Fibroblast of peridontal ligament (primary cell): Measurements from ENCODE around the gene CPNE1.

Experiments used
- DNase-seq: peaks from one replicate; pipeline ENCODE4 v3.0.0-alpha.2; 2010; ENCODE audit errors: extremely low read depth

CPNE1 gene

GRCh38 chr20:35620818-35621559 is 43.7 kb downstream of the CPNE1 start:
- DNase-seq = no peak

GRCh38 chr20:35619196-35620095 is 45.3 kb downstream of the CPNE1 start:
- peak; percentile 61 for DNase-seq

DNA sequence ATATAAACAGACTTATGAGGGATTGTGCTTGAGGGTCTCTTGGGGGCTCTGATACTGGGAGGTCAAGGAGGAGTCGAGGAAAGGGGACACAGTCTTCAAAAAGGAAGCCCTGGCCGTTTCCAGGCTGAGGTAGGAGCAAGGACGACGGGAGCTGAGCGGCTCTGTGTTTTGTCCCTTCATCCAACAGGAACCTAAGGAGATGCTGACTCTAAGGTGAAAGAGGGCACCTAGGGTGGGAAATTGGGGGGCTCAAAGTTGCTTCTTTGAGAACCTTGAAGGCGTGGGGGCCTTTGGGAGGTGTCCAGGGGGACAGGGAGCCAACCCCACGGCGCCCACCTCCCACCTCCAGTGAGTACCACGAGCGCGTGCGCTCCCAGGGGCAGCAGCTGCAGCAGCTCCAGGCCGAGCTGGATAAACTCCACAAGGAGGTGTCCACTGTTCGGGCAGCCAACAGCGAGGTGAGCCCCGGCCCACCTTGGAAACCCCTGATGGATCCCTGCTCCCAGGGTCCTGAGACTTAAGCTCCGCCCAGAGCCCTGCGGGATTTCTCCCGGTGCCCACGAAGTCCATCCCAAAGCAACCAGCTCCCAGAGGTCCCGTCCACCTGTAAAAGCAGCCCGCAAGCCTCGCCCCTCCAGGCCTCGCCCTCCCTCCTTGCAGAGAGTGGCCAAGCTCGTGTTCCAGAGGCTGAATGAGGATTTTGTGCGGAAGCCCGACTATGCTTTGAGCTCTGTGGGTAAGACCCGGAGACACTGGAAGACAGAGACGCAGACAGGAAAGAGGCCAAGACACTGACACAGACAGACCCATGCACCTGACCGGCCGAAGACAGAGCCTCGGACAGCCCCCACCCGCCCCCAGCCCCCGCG is 46.2 kb downstream of the CPNE1 start:
- DNase-seq = peak; percentile 14

- DNase-seq = no peak
These were observed 47.1 kb downstream of the CPNE1 start for GRCh38 chr20:35617397-35618262.

DNA sequence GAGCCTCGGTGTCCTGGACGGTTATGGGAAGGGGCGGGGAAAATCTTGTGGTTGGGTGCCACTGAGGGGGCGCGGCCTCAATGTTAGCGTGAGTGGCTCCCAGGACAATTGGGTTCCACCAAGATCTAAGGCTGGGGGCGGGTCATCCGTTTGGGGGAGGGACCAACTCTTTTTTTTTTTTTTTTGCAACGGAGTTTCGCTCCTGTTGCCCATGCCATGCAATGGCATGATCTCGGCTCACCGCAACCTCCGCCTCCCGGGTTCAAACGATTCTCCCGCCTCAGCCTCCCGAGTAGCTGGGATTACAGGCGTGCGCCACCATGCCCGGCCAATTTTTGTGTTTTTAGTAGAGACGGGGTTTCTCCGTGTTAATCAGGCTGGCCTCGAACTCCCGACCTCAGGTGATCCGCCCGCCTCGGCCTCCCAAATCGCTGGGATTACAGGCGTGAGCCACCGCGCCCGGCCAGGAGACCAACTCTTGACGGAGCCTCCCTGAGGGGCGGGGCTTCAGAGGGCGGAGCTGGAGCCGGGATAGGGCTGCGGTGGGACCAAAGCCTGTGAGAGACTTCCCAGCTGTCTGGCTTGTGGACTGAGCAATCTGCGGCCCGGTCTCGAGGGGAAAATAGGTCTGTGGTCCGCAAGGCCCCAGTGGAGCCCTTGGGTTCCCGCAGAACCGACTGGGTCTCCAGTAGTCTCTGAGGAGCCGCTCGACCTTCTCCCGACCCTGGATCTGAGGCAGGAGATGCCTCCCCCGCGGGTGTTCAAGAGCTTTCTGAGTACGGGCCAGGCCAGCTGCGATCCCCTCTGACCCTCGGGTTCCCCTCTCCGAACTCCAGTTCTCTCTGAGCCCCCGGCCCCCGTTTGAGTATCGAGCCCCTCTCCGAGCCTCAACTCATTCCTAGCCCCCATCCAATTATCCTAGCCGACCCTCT is 48.0 kb downstream of the CPNE1 start:
- peak; percentile 99 for DNase-seq

DNA sequence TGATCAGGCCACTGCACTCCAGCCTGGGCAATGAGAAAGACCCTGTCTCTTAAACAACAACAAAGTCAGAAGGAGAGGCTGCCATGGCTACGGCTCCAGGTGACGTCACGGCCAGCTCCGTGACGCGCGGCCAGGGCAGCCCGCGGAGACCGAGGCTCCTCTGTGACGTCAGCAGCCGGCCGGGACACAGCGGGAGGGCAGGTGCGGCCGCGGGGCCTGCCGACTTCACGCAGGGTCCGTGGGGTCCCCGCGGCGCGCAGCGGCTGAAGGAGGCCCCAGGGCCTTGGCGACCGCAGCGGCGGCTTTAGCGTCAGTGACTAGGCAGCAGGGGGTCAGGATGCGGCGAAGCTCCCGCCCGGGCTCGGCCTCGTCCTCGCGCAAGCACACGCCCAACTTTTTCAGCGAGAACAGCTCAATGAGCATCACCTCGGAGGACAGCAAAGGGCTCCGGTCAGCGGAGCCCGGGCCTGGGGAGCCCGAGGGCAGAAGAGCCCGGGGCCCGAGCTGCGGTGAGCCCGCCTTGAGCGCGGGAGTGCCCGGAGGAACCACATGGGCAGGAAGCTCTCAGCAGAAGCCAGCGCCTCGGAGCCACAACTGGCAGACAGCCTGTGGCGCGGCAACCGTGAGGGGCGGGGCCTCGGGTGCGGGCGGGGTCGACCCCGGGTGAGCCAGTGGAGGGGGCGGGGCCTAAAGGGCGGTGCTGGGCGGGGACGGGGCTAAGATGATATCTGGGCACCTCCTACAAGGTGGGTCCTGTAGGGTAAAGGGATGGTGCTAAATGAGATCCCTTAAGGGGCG is 48.8 kb downstream of the CPNE1 start, which contains the start of gene SPAG4:
Gene SPAG4 (plus strand): TSS at position 163 of the 798 bp plus-strand sequence. CDS start 175 bp downstream, at position 338.
- DNase-seq = peak; percentile 69

- no peak for DNase-seq
These were observed 53.2 kb downstream of the CPNE1 start for GRCh38 chr20:35611482-35611881.

DNA sequence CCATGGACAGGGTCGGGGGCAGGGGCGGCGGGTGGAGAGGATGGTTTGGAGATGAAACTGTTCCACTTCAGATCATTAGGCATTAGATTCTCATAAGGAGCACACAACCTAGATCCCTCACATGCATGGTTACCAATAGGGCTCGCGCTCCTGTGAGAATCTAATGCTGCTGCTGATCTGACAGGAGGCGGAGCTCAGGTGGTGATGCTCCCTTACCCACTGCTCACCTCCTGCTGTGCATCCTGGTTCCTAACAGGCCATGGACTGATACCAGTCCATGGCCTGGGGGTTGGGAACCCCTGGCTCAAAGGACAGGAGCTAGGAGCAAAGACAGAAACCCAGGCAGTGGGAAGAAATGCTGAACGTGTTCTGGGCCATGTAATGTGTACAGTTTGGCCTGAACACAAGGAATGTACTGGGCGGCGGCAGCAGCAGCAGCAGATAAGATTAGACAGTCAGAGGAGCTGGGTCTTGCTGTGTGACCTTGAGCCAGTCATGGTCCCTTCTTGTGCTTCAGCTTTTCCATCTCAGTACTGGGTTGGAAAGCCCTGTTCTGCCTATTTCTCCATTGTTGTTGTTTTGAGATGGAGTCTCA is 53.8 kb downstream of the CPNE1 start:
- DNase-seq = no peak

- no peak for DNase-seq
These were observed 57.5 kb downstream of the CPNE1 start for GRCh38 chr20:35607003-35607735.

GRCh38 chr20:35606127-35606526 is 58.6 kb downstream of the CPNE1 start:
- DNase-seq = no peak

DNA sequence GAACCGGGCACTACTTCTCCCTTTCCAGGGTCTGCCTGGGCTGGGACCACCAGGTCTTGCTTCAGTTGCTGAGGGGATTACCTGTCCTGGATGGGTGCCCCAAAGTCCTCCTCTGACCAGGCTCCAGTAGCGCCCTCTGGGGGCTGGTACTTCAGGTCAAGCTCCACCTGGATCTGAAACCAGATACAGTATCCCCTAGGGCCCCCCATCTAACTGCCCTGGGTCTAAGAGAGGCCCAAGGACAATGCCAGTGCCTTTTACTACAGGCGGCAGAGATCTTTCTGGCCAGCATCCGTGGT is 60.3 kb downstream of the CPNE1 start:
- DNase-seq = no peak

GRCh38 chr20:35603695-35604448 is 60.8 kb downstream of the CPNE1 start:
- DNase-seq = no peak

- DNase-seq = no peak
These were observed 61.7 kb downstream of the CPNE1 start for GRCh38 chr20:35602851-35603495.

GRCh38 chr20:35601990-35602389 is 62.7 kb downstream of the CPNE1 start:
- no peak for DNase-seq

DNA sequence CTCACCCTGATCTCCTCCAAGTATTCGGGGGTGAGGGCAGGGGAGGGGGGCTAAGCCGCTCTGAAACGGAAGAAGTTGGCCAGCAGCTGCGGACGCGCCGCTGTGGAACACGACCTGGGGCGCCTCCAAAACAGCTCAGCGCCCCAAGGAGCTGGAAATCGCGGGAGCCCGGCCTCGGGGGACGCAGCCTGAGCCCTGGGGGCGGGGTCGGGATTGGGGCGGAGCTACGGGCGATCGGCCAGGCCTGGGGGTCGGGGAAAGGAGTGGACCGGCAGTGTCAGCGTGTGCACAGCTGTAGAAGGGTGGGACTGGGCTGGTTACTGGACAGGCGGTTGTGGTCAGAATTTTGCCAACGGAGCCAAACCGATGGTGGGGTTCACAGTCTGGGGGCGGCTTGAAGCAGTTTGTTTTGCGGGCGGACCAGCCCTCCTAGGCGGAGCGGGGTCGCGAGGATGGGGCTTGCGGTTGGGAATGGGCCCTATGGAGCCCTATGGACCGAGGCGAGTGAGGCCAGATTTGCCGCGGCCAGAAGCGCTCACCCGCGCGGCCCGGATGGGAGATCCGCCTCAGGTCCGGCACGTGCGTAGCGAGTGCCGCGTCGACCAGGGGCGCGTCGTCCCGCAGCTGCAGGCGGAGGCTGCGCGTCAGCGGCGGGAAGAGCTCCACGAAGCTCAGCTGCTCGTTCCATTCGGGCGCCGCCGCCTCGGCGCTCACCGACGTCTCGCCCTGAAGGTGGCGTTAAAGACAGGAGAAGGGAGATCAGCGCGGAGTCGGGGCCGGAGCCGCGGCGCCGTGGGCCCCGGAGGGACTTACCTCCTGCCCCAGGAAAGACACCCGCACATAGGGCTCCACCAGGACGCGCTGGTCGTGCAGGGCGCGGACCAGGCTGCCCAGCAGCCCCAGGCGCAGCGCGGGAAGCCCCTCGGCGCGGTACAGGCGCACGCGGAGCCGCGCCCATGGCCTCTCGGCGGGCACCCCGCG is 63.4 kb downstream of the CPNE1 start:
- DNase-seq = peak; percentile 56
